Endothelial cell of umbilical vein (primary cell): ENCODE measurements around the gene MED16.

Source experiments
- EZH2 ChIP-seq: IDR thresholded peaks from 2 replicates; pipeline ENCODE4 v1.6.1; 2012; ENCODE audit warnings: borderline replicate concordance, low read depth, mild to moderate bottlenecking, moderate library complexity, low read length, inconsistent platforms; ENCODE audit not compliant: severe bottlenecking
- GATA2 ChIP-seq: IDR thresholded peaks from 2 replicates; pipeline ENCODE4 v1.7.0; 2011; ENCODE audit warnings: low read depth, mild to moderate bottlenecking, moderate library complexity, mixed read lengths, low read length; ENCODE audit not compliant: insufficient read length, insufficient read depth
- MYC ChIP-seq: IDR thresholded peaks from one replicate; pipeline ENCODE4 v1.6.1; 2011; ENCODE audit warnings: mild to moderate bottlenecking, low read depth, low read length
- POLR2A ChIP-seq: IDR thresholded peaks from 2 replicates; pipeline ENCODE4 v1.6.1; 2012; ENCODE audit warnings: low read depth, mild to moderate bottlenecking, control low read depth, low read length
- POLR2AphosphoS5 ChIP-seq: IDR thresholded peaks from 2 replicates; pipeline ENCODE4 v1.6.1; 2012; ENCODE audit warnings: low read depth, mild to moderate bottlenecking, control low read depth, low read length, moderate library complexity; ENCODE audit not compliant: insufficient read depth
- TF ChIP-seq, protein P1 (sequence below), 2 donors: IDR thresholded peaks; 1 replicate in 1 of 2; 2 replicates in 1 of 2; pipeline ENCODE4 v1.5.1; 2011; ENCODE audit warnings: low read length in 2 of 2, mild to moderate bottlenecking in 2 of 2, moderate library complexity in 2 of 2, control low read depth in 1 of 2, inconsistent platforms in 1 of 2, low read depth in 1 of 2; ENCODE audit not compliant: insufficient read depth in 1 of 2; ENCODE audit errors: extremely low read depth in 1 of 2

DNA sequence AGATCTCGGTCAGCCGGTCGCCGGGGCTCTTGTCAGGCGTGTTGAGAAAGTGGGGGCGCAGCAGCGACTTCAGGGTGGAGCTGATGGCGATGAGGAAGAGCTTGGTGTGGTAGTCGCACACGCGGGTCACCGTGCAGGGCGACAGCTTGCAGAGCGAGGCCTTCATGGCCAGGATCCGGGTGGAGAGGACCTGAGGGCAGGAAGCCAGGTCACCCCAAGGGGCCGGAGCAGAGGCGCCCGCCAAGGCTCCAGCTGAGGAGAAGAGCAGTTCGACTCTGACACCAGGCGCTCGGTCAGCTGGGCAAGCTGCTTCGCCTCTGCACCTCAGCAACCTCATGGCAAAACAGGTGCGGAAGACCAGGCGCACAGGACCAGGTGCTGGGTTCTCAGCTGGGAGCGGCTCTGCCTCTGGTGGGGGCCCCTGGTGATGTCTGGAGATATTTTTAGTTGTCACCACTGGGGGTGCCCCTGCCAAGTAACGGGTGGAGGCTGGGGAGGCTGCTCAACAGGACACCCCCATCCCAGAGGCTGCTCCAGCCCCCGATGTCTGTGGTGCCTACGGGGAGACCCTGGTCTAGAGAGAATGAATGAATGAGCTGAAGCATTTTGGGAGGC lies 17.6 kb downstream of the MED16 start:
- TF ChIP-seq, protein P1, sequence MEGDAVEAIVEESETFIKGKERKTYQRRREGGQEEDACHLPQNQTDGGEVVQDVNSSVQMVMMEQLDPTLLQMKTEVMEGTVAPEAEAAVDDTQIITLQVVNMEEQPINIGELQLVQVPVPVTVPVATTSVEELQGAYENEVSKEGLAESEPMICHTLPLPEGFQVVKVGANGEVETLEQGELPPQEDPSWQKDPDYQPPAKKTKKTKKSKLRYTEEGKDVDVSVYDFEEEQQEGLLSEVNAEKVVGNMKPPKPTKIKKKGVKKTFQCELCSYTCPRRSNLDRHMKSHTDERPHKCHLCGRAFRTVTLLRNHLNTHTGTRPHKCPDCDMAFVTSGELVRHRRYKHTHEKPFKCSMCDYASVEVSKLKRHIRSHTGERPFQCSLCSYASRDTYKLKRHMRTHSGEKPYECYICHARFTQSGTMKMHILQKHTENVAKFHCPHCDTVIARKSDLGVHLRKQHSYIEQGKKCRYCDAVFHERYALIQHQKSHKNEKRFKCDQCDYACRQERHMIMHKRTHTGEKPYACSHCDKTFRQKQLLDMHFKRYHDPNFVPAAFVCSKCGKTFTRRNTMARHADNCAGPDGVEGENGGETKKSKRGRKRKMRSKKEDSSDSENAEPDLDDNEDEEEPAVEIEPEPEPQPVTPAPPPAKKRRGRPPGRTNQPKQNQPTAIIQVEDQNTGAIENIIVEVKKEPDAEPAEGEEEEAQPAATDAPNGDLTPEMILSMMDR (IDR thresholded peaks at IDR 0.05; ENCODE audit: extremely low read depth in 1 of 2, insufficient read depth in 1 of 2, low read depth in 1 of 2, low read length in 2 of 2): no peak
- TF ChIP-seq POLR2AphosphoS5 (no peak), POLR2A (no peak), GATA2 (no peak), MYC (no peak), EZH2 (no peak)
